Gastrocnemius medialis (tissue), 4 donors: ENCODE data around the gene ELFN2. TPM values are rescaled to one million over a fixed set of nuclear protein-coding genes. Genes with fewer than 3 reads are reported as not detected.

Experiments used
- ATAC-seq, 2 donors: fragments of 150-250 bp; one replicate each; pipeline ENCODE4 v1.9.1; 2016
- DNase-seq, 2 donors: peaks; one replicate each; pipeline ENCODE4 v3.0.0-alpha.2; 2019
- H3K27ac ChIP-seq, 4 donors: fragments of 200-600 bp; sonication (generic); 1 replicate in 1 of 4; 2 replicates in 3 of 4; pipeline ENCODE4 v1.5.1; 2016 to 2018; ENCODE audit warnings: mild to moderate bottlenecking in 2 of 4, moderate library complexity in 1 of 4
- H3K27me3 ChIP-seq, 3 donors: fragments of 200-600 bp; sonication (generic) in 2 of 3; 1 replicate in 1 of 3; 2 replicates in 2 of 3; pipeline versions ENCODE4 v1.5.1 to v1.6.0; 2016 to 2019; ENCODE audit warnings: mild to moderate bottlenecking in 1 of 3, moderate library complexity in 1 of 3
- H3K36me3 ChIP-seq, 2 donors: fragments of 200-600 bp; sonication (generic) in 1 of 2; one replicate each; pipeline ENCODE4 v1.5.1; 2017 to 2018
- H3K4me1 ChIP-seq, 2 donors: fragments of 200-600 bp; sonication (generic) in 1 of 2; one replicate each; pipeline ENCODE4 v1.5.1; 2016 to 2017; ENCODE audit warnings: mild to moderate bottlenecking in 2 of 2
- H3K4me3 ChIP-seq, 4 donors: fragments of 200-600 bp; sonication (generic) in 3 of 4; 1 replicate in 1 of 4; 2 replicates in 3 of 4; pipeline ENCODE4 v1.5.1; 2016 to 2019; ENCODE audit warnings: mild to moderate bottlenecking in 2 of 4
- H3K9me3 ChIP-seq, 3 donors: fragments of 200-600 bp; sonication (generic) in 2 of 3; 1 replicate in 1 of 3; 2 replicates in 2 of 3; pipeline ENCODE4 v1.5.1; 2016 to 2019
- POLR2A ChIP-seq, 2 donors: fragments of 450-650 bp; IDR thresholded peaks; one replicate each; pipeline ENCODE4 v1.6.1; 2017; ENCODE audit warnings: antibody characterized with exemption in 2 of 2, mild to moderate bottlenecking in 2 of 2, moderate library complexity in 2 of 2
- in situ Hi-C, 4 donors: fragments of 200-750 bp; cut with MboI; loops; one replicate each; pipeline versions ENCODE4 v1.15.0 to v1.8.0; 2017; ENCODE audit warnings: low sequenced_read_pairs in 4 of 4
- intact Hi-C: fragments of 100-400 bp; cut with DNase I; formaldehyde crosslinking; loops from one replicate; pipeline ENCODE4 v1.15.1; 2023; ENCODE audit warnings: low total_unique reads
- total RNA-seq, 4 donors: library from RNA; depleted of rRNA; stranded (reverse); fragments of >200 nt; gene quantifications; one replicate each; pipeline versions ENCODE4 v1.1.0 to v1.2.3, GENCODE V29; 2016
- TF ChIP-seq, protein P1 (sequence below), 5 experiments: fragments of 450-650 bp in 3 of 5; fragments of 200-600 bp in 2 of 5; sonication (generic) in 2 of 5; IDR thresholded peaks in 4 of 5; conservative IDR thresholded peaks in 1 of 5; 1 replicate in 4 of 5; 2 replicates in 1 of 5; pipeline ENCODE4 v1.5.1; 2016 to 2019; ENCODE audit warnings: antibody characterized with exemption in 5 of 5, mild to moderate bottlenecking in 3 of 5, moderate library complexity in 3 of 5

Gene ELFN2
- total RNA-seq, 4 donors from 2014 or later = 0.02 to 0.03 TPM; not detected in 2

- Histone ChIP-seq H3K4me3 (no peak overlapping the region), H3K27me3 (peaks cover 2 to 13% (median 5%) of the 10 kb centered on the region in 3 donors), H3K9me3 (no peaks in the 10 kb centered on the region), H3K27ac (no peak overlapping the region), H3K36me3 (no peaks in the 10 kb centered on the region), H3K4me1 (no peaks in the 10 kb centered on the region)
- intact Hi-C loops (no loop called here), in situ Hi-C loops (no loop called here)
- TF ChIP-seq, protein P1, sequence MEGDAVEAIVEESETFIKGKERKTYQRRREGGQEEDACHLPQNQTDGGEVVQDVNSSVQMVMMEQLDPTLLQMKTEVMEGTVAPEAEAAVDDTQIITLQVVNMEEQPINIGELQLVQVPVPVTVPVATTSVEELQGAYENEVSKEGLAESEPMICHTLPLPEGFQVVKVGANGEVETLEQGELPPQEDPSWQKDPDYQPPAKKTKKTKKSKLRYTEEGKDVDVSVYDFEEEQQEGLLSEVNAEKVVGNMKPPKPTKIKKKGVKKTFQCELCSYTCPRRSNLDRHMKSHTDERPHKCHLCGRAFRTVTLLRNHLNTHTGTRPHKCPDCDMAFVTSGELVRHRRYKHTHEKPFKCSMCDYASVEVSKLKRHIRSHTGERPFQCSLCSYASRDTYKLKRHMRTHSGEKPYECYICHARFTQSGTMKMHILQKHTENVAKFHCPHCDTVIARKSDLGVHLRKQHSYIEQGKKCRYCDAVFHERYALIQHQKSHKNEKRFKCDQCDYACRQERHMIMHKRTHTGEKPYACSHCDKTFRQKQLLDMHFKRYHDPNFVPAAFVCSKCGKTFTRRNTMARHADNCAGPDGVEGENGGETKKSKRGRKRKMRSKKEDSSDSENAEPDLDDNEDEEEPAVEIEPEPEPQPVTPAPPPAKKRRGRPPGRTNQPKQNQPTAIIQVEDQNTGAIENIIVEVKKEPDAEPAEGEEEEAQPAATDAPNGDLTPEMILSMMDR (IDR thresholded peaks at IDR 0.05 in 4 of 5, conservative IDR thresholded peaks at IDR 0.05 in 1 of 5) = no peak
- no peak for TF ChIP-seq POLR2A (IDR thresholded peaks at IDR 0.05)
- DNase-seq (no peak), ATAC-seq (no peak)
These were observed 30.7 kb downstream of the ELFN2 start for GRCh38 chr22:37396488-37397084.

DNA sequence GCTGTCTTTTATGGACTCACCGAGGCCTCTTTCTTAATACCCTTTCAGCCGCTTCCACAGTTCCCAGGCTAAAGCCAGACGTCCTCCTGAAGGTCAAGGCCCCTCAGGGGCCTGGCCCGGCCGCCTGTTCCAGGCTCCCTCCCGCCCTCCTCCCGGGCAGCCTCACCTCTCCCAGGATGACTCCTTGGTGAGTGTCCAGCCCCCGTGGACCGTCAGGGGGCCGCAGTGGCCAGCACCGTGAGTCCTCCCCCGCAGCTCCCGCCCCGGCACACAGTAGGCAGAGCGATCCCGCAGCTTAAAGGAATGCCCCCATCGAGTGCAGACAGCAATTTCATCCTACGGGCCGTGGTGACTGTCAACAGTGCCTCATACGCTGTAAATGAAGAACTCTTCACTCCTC is 32.9 kb downstream of the ELFN2 start:
- Histone ChIP-seq H3K9me3 (no peaks in the 10 kb centered on the region), H3K4me1 (no peaks in the 10 kb centered on the region), H3K4me3 (no peak overlapping the region), H3K27me3 (peaks cover 2 to 13% (median 5%) of the 10 kb centered on the region in 3 donors), H3K36me3 (no peaks in the 10 kb centered on the region), H3K27ac (no peak overlapping the region)
- intact Hi-C loops = no loop called here
- no peak for TF ChIP-seq POLR2A (IDR thresholded peaks at IDR 0.05)
- TF ChIP-seq, protein P1 (IDR thresholded peaks at IDR 0.05 in 4 of 5, conservative IDR thresholded peaks at IDR 0.05 in 1 of 5) = no peak
- in situ Hi-C loops = no loop called here
- DNase-seq (no peak), ATAC-seq (no peak)

- Histone ChIP-seq H3K4me1 (no peaks in the 10 kb centered on the region), H3K27me3 (peaks cover 2 to 17% (median 11%) of the 10 kb centered on the region in 3 donors), H3K36me3 (no peaks in the 10 kb centered on the region), H3K9me3 (no peaks in the 10 kb centered on the region), H3K4me3 (no peak overlapping the region), H3K27ac (no peak overlapping the region)
- no peak for TF ChIP-seq POLR2A (IDR thresholded peaks at IDR 0.05)
- TF ChIP-seq, protein P1 (IDR thresholded peaks at IDR 0.05 in 4 of 5, conservative IDR thresholded peaks at IDR 0.05 in 1 of 5) = no peak
- ATAC-seq (no peak), DNase-seq (no peak)
- in situ Hi-C loops = no loop called here
- intact Hi-C loops = no loop called here
These were observed 33.5 kb downstream of the ELFN2 start for GRCh38 chr22:37393746-37394145.

- peaks cover 2 to 26% (median 15%) of the 10 kb centered on the region in 3 donors for H3K27me3 ChIP-seq
- ATAC-seq = no peak
- H3K27ac ChIP-seq = no peak overlapping the region
- H3K36me3 ChIP-seq = no peaks in the 10 kb centered on the region
- DNase-seq = no peak
- H3K9me3 ChIP-seq = no peaks in the 10 kb centered on the region
- TF ChIP-seq POLR2A (IDR thresholded peaks at IDR 0.05) = no peak
- TF ChIP-seq, protein P1 (IDR thresholded peaks at IDR 0.05 in 4 of 5, conservative IDR thresholded peaks at IDR 0.05 in 1 of 5) = no peak
- intact Hi-C loops (no loop called here), in situ Hi-C loops (no loop called here)
- no peaks in the 10 kb centered on the region for H3K4me1 ChIP-seq
- H3K4me3 ChIP-seq = no peak overlapping the region
These were observed 34.5 kb downstream of the ELFN2 start for GRCh38 chr22:37392721-37393328.
